Tibial nerve (tissue), 4 donors: ENCODE measurements around the gene CAPN11.
"Not testable (repeated sequence)": the region's sequence is repeated elsewhere in the genome, so short reads cannot be mapped to it uniquely, and the experiment has no call there.

ENCODE experiments used
- CTCF ChIP-seq, 5 experiments: fragments of 200-600 bp in 3 of 5; fragments of 450-650 bp in 2 of 5; sonication (generic) in 3 of 5; IDR thresholded peaks; one replicate each; pipeline ENCODE4 v1.5.1; 2016 to 2019; ENCODE audit warnings: antibody characterized with exemption in 5 of 5, mild to moderate bottlenecking in 3 of 5, moderate library complexity in 2 of 5
- EP300 ChIP-seq, 2 donors: sonication (generic); formaldehyde crosslinking; IDR thresholded peaks; one replicate each; pipeline ENCODE4 v1.6.1; 2017; ENCODE audit warnings: antibody characterized with exemption in 2 of 2, mild to moderate bottlenecking in 1 of 2
- POLR2A ChIP-seq, 2 donors: fragments of 450-650 bp; IDR thresholded peaks; one replicate each; pipeline ENCODE4 v1.6.1; 2017; ENCODE audit warnings: antibody characterized with exemption in 2 of 2, mild to moderate bottlenecking in 2 of 2, moderate library complexity in 2 of 2

- not testable (repeated sequence) for TF ChIP-seq CTCF, POLR2A, EP300 (IDR thresholded peaks at IDR 0.05)
Measured at GRCh38 chr6:44196351-44196750, 37.7 kb downstream of the CAPN11 start.
